Lower lobe of right lung (tissue), 2 donors: Measurements from ENCODE around the gene SCAI. TPM values are rescaled to one million over a fixed set of nuclear protein-coding genes. Genes with fewer than 3 reads are reported as not detected.
"Not testable (repeated sequence)": the region's sequence is repeated elsewhere in the genome, so short reads cannot be mapped to it uniquely, and the experiment has no call there.

Experiments
- ATAC-seq, 2 donors: fragments of 200-7000 bp; cut with Tn5 transposase; one replicate each; pipeline ENCODE4 v1.9.1; 2020 to 2022; ENCODE audit warnings: mild to moderate bottlenecking in 2 of 2, moderate library complexity in 2 of 2
- DNase-seq: peaks from one replicate; pipeline ENCODE4 v3.0.0-alpha.2; 2020
- H3K27ac ChIP-seq: fragments of 200-600 bp; one replicate; pipeline ENCODE4 v1.8.0; 2022
- H3K27me3 ChIP-seq: fragments of 200-600 bp; one replicate; pipeline ENCODE4 v1.8.0; 2022; ENCODE audit warnings: low read depth
- H3K36me3 ChIP-seq: fragments of 200-600 bp; one replicate; pipeline ENCODE4 v1.8.0; 2022; ENCODE audit warnings: mild to moderate bottlenecking
- H3K4me1 ChIP-seq: fragments of 200-600 bp; one replicate; pipeline ENCODE4 v1.8.0; 2022
- H3K4me3 ChIP-seq: fragments of 200-600 bp; one replicate; pipeline ENCODE4 v1.8.0; 2022; ENCODE audit warnings: mild to moderate bottlenecking
- H3K9me3 ChIP-seq: fragments of 200-600 bp; one replicate; pipeline ENCODE4 v1.8.0; 2022
- intact Hi-C: fragments of 100-400 bp; cut with DNase I; formaldehyde crosslinking; loops from one replicate; pipeline ENCODE4 v1.11.0; 2022
- total RNA-seq: library from RNA; stranded (reverse); fragmentation: NEBNext Ultra II Directional; extraction: Animal tissue kit (Norgen Biotek cat#: 25700); gene quantifications from one replicate; pipeline ENCODE4 v1.2.1, GENCODE V29; 2021
- TF ChIP-seq, protein P1 (sequence below): fragments of 200-600 bp; IDR thresholded peaks from one replicate; pipeline ENCODE4 v1.8.0; 2022; ENCODE audit warnings: antibody characterized with exemption, mild to moderate bottlenecking
- donor health status: DM: no; HTN: yes; CAD: no; lungs with severe emphysema.

SCAI gene
- total RNA-seq, 1 donor from 2014 or later, result 22.3 TPM

DNA sequence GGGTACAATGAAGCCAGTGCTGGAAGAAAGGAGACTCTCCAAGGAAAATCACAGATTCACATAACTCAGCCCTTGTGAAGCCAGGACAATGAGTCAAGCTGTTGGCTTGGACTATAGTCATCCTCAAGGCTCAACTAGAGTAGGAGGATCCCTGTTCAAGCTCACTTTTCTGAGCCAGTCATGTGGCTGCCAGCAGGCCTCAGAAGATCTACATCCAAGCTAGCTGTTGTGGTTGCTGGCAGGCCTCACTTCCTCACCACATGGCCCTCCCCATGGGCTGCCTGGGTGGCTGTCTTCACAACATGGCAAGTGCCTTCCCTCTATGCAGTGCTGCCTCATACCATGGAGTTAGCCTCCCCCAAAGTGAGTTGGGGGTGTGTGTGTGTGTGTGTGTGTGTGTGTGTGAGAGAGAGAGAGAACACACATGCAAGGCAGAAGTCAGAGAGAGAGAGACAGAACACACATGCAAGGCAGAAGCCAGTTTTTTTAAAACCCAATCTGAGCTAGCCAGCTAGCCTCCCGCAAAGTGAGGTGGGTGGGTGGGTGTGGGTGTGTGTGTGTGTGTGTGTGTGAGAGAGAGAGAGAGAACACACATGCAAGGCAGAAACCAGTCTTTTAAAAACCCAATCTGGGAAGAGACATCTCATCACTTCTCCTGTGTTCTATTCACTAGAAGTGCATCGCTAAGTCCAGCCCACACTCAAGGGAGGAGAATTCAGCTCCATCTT is 17.1 kb downstream of the SCAI start:
- DNase-seq (peak; percentile 77), ATAC-seq (peak; percentile 87 to 95)
- peak overlapping the region; percentile 56 for H3K27ac ChIP-seq
- intact Hi-C loops, result no loop called here
- TF ChIP-seq, protein P1, sequence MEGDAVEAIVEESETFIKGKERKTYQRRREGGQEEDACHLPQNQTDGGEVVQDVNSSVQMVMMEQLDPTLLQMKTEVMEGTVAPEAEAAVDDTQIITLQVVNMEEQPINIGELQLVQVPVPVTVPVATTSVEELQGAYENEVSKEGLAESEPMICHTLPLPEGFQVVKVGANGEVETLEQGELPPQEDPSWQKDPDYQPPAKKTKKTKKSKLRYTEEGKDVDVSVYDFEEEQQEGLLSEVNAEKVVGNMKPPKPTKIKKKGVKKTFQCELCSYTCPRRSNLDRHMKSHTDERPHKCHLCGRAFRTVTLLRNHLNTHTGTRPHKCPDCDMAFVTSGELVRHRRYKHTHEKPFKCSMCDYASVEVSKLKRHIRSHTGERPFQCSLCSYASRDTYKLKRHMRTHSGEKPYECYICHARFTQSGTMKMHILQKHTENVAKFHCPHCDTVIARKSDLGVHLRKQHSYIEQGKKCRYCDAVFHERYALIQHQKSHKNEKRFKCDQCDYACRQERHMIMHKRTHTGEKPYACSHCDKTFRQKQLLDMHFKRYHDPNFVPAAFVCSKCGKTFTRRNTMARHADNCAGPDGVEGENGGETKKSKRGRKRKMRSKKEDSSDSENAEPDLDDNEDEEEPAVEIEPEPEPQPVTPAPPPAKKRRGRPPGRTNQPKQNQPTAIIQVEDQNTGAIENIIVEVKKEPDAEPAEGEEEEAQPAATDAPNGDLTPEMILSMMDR, result no peak
- H3K4me1 ChIP-seq, result peaks cover 4% of the 10 kb centered on the region
- no peak overlapping the region for H3K4me3 ChIP-seq
- H3K9me3 ChIP-seq, result no peaks in the 10 kb centered on the region
- no peaks in the 10 kb centered on the region for H3K36me3 ChIP-seq
- no peaks in the 10 kb centered on the region for H3K27me3 ChIP-seq

DNA sequence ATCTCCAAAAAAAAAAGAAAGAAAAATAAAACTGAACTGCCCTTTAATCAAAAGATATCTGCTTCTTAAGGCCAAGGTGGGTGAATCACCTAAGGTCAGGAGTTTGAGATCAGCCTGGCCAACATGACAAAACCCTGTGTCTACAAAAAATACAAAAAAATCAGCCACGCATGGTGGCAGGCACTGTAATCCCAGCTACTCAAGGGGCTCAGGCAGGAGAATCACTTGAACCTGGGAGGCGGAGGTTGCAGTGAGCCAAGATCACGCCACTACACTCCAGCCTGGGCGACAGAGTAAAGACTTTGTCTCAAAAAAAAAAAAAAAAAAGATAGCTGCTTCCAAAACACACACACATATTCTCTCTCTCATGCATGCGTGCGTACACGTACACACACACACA is 17.8 kb downstream of the SCAI start:
- intact Hi-C loops, result no loop called here
- DNase-seq, result no peak
- TF ChIP-seq, protein P1, result no peak
- no peak overlapping the region for H3K4me3 ChIP-seq
- peak; percentile 52 to 55 for ATAC-seq
- H3K9me3 ChIP-seq, result no peaks in the 10 kb centered on the region
- H3K4me1 ChIP-seq, result peaks cover 4% of the 10 kb centered on the region
- H3K27ac ChIP-seq, result no peak overlapping the region
- H3K27me3 ChIP-seq, result no peaks in the 10 kb centered on the region
- H3K36me3 ChIP-seq, result no peaks in the 10 kb centered on the region

DNA sequence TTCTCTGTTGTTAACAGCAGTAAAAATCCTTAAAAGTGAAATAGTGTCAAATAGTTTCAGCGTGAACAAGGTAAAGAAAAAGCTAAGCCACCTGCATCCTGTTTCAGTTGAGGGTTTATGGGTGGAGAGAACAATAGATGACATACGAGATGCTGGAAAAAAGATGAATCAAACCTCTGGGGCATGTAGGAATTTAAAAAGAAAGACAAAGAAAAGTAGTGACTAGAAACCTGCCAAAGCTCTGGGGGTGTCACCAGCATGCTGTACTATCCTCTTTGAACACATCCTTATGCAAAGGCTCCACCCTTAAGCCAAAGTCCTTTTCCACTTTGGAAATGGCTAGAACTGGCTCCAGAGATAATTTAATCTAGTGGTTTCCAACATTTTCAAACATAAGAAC is 22.2 kb downstream of the SCAI start:
- TF ChIP-seq, protein P1, result no peak
- no peak for ATAC-seq
- no peaks in the 10 kb centered on the region for H3K36me3 ChIP-seq
- no peaks in the 10 kb centered on the region for H3K27me3 ChIP-seq
- intact Hi-C loops, result no loop called here
- H3K9me3 ChIP-seq, result no peaks in the 10 kb centered on the region
- H3K4me3 ChIP-seq, result no peak overlapping the region
- no peak for DNase-seq
- H3K4me1 ChIP-seq, result peaks cover 4% of the 10 kb centered on the region
- H3K27ac ChIP-seq, result no peak overlapping the region

DNA sequence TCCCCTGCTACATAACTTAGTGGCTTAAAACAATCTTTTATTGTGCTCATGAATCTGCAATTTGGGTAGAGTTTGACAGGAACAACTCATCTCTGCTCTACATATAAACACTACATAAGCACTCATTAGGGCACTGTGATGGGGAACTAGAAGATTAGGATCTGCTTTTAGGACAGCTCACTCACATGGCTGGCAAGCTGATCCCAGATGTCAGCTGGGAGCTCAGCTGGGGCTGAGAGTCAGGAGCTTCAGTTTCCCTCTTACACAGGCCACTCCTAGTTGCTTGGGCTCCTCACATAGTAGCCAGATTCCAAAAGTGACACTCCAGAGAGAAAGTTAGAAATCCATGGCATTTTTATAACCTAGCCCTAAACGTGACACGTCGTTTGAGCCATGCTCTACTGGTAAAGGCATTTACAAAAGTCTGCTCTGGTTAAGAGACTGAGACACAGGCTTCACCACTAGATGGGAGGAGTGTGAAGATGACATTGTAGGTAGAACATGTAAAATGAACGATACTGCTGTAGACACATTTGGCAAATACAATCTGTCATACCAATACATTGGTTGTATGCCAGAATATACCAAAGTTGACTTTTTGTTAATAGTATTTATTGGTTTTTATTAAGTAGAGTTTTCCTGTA is 23.6 kb downstream of the SCAI start:
- no peak overlapping the region for H3K27ac ChIP-seq
- H3K9me3 ChIP-seq, result no peaks in the 10 kb centered on the region
- intact Hi-C loops, result no loop called here
- TF ChIP-seq, protein P1, result no peak
- H3K36me3 ChIP-seq, result no peaks in the 10 kb centered on the region
- no peak overlapping the region for H3K4me3 ChIP-seq
- no peak for DNase-seq
- no peaks in the 10 kb centered on the region for H3K4me1 ChIP-seq
- peak in 1 of 2 donors; percentile 36 for ATAC-seq
- H3K27me3 ChIP-seq, result no peaks in the 10 kb centered on the region

DNA sequence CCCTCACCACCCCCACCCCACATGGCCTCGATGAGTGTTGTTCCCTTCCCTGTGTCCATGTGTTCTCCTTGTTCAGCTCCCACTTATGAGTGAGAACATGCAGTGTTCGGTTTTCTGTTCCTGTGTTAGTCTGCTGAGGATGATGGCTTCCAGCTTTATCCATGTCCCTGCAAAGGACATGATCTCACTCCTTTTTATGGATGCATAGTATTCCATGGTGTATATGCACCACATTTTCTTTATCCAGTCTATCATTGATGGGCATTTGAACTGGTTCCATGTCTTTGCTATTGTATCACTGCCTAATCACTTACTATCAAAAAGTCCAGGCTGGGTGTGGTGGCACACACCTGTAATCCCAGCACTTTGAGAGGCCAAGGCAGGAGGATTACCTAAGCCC is 24.6 kb downstream of the SCAI start:
- intact Hi-C loops, H3K27ac ChIP-seq, H3K4me3 ChIP-seq, ATAC-seq, H3K36me3 ChIP-seq, H3K27me3 ChIP-seq, H3K4me1 ChIP-seq, DNase-seq, H3K9me3 ChIP-seq: not testable (repeated sequence)

DNA sequence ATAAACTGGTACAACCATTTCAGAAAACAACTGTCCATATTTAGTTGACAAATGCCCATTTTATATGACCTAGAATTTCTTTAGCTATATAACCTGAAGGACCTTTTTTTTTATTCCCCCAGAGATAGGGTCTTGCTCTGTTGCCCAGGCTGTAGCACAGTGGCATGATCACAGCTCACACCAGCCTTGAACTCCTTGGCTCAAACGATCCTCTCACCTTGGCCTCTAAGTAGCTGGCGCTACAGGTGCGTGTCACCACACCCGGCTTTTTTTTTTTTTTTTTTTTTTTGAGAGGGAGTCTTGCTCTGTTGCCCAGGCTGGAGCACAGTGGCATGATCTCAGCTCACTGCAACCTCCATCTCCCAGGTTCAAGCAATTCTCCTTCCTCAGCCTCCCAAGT is 28.8 kb downstream of the SCAI start:
- H3K27me3 ChIP-seq, H3K36me3 ChIP-seq, H3K27ac ChIP-seq, intact Hi-C loops, DNase-seq, ATAC-seq, H3K4me1 ChIP-seq, H3K9me3 ChIP-seq, H3K4me3 ChIP-seq: not testable (repeated sequence)
